Fibroblast of mammary gland (primary cell): ENCODE measurements around the gene TMEM109.

Experiments
- DNase-seq: peaks from one replicate; pipeline ENCODE4 v3.0.0-alpha.2; 2010; ENCODE audit warnings: low read depth
- H3K4me3 ChIP-seq: 2 replicates; pipeline ENCODE4 v1.5.1; 2011; ENCODE audit warnings: low read depth, mild to moderate bottlenecking, low read length, moderate library complexity; ENCODE audit not compliant: control insufficient read depth
- TF ChIP-seq, protein P1 (sequence below): conservative IDR thresholded peaks from 2 replicates; pipeline ENCODE4 v1.5.1; 2011; ENCODE audit warnings: low read depth, low read length, inconsistent platforms; ENCODE audit not compliant: control insufficient read depth, insufficient read depth

Gene TMEM109

DNA sequence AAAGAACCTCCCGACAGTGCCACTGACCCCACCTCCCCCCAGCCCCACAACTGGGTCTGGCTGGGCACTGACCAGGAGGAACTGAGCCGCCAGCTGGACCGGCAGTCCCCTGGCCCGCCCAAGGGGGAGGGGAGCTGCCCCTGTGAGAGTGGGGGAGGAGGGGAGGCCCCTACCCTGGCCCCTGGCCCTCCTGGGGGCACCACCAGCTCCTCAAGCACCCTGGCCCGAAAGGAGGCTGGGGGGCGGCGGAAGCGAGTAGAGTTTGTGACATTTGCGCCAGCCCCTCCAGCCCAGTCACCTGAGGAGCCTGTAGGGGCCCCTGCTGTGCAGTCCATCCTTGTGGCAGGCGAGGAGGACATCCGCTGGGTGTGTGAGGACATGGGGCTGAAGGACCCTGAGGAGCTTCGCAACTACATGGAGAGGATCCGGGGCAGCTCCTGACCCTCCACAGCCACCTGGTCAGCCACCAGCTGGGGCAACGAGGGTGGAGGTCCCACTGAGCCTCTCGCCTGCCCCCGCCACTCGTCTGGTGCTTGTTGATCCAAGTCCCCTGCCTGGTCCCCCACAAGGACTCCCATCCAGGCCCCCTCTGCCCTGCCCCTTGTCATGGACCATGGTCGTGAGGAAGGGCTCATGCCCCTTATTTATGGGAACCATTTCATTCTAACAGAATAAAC lies 22.6 kb downstream of the TMEM109 start:
- no peak for DNase-seq
- no peak overlapping the region for H3K4me3 ChIP-seq
- TF ChIP-seq, protein P1, sequence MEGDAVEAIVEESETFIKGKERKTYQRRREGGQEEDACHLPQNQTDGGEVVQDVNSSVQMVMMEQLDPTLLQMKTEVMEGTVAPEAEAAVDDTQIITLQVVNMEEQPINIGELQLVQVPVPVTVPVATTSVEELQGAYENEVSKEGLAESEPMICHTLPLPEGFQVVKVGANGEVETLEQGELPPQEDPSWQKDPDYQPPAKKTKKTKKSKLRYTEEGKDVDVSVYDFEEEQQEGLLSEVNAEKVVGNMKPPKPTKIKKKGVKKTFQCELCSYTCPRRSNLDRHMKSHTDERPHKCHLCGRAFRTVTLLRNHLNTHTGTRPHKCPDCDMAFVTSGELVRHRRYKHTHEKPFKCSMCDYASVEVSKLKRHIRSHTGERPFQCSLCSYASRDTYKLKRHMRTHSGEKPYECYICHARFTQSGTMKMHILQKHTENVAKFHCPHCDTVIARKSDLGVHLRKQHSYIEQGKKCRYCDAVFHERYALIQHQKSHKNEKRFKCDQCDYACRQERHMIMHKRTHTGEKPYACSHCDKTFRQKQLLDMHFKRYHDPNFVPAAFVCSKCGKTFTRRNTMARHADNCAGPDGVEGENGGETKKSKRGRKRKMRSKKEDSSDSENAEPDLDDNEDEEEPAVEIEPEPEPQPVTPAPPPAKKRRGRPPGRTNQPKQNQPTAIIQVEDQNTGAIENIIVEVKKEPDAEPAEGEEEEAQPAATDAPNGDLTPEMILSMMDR, result no peak

DNA sequence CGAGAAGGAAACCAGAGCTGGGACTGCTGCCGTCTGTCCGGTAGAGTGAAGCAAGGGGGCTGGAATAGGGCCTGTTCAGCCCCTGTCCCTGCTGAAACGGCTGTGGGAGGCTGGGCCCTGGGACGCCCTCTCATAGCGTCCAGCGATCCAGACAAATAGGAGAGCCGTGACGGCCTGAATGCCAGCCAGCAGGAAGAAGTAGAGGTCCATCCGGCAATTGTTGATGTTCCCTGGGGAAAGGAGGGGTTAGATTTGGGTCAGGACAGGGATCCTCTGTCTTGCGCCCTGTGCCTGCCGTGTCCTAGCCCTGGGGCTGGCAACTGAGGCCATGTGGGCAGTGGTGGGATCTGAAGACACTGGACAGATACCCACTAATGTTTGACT lies 23.2 kb downstream of the TMEM109 start:
- DNase-seq, result no peak
- TF ChIP-seq, protein P1, result no peak
- no peak overlapping the region for H3K4me3 ChIP-seq

DNA sequence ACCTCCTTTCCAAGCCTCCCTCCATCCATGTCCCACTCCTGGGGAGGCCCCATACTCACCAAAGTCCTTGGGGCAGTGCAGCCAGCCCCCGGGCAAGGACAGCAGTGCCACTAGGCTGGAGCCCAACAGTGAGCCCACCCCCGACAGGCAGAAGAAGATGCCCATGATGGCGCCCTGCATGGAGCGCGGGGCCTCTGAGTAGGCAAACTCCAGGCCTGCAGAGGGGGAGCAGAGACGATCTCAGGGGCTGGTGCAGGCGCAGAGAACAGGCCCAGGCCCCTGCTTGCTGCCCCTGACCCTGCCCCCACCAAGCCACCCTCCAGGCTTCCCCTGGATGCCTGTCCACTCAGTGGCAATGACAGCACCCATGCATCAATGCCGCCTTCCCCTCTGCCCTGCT lies 23.9 kb downstream of the TMEM109 start:
- TF ChIP-seq, protein P1, result no peak
- no peak for DNase-seq

DNA sequence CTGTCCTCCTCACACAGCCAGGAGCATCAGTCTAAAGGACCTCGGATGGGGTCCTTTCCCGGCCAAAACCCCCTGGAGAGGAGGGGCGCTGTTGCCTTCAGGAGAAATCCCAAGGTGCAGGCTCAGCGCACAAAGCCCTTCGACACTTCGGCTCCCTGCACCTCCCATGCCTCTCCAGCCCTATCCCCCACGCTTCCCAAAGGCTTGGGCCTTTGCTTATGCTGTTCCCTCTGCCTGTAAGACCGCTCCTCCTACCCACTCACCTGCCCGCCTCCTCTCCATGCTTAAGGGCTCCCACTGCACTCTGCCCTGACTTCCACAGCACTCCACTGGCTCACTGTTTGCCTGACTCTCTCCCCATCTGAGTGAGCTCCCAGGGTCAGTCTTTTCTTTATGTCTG lies 24.5 kb downstream of the TMEM109 start:
- DNase-seq, result no peak
- TF ChIP-seq, protein P1, result no peak
- H3K4me3 ChIP-seq, result no peak overlapping the region

More for the DNA sequence above, 23.9 kb downstream of the TMEM109 start:
- no peak overlapping the region for H3K4me3 ChIP-seq

DNA sequence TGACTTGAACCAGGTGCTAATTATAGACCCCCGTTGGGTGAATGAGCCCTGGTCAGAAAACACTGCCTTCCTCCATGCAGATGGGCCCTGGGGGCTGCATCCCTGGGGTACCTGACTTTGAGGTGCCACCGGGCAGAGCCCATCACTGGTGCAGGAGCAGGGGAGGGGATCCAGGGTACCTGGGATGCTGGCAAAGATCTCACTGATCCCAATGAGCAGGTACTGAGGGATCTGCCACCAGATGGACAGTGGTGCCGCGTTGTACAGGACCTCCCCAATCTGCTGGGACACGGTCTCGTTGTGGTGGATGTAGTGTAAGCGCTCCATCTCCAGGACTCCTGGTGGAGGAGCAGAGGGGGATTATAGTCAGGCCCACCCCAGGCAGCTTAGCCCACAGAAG lies 25.3 kb downstream of the TMEM109 start:
- no peak overlapping the region for H3K4me3 ChIP-seq
- TF ChIP-seq, protein P1, result no peak
- no peak for DNase-seq

DNA sequence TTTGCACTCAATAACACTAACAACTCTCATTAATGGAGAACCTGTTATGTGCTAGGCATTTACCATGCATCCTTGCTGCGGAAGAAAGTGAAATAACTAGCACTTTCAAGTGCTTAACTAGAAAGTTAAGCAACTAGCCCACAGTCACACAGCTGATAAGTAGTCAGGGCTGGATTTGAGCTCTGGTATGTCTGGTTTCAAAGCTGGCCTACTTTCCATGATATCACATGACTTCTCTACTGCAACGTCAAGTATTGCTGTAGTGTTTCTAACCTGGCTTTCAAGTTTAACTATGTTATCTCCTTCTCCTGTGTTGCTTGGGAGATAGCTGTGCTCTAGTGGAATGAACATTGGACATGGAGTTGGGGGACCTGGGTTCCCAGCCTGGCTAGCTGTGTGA lies 25.9 kb downstream of the TMEM109 start:
- no peak for DNase-seq
- TF ChIP-seq, protein P1, result no peak
- no peak overlapping the region for H3K4me3 ChIP-seq

DNA sequence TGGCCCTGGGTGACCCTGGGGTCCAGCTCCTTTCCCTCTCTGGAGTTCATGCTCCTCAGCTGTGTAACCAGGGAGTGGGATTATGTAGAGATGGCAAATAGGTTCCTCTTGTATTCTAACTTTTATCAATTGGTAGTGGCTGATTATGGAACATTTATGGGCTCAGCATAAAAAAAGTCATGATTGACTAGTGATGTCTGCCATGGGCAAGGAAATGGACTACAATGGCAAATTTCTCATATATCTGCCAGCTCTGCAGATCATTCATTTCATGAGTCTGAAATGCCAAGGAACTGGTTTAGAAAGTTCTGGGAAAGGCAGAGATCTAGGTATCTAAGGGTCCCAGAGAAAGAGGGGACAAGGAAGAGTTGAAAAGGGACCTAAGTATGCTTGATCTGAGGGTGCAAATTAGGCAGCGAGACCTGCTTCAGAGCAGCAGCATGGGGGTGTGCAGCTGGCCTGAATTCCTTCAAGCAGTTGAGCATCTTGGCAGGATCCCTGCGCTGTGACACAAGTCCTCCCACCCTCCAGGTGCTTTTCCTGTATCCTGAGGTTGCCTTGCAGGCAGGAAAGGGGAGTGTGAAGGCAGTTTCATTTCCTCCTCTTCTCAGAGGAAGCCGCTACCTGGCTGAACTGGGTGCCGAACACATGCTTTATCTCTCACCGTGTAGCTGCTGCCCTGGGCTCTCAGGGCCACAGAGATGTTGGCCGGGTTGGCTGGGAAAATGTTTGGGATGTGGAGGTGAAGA lies 27.6 kb downstream of the TMEM109 start:
- TF ChIP-seq, protein P1, result no peak
- no peak overlapping the region for H3K4me3 ChIP-seq
- DNase-seq, result no peak
